ENCODE results near the gene ATP9A. TPM values are rescaled to one million over a fixed set of nuclear protein-coding genes. Genes with fewer than 3 reads are reported as not detected.
A peak's percentile ranks its signal among the peaks of the same experiment; 100 is the strongest.

Gene ATP9A
- polyA plus RNA-seq, 1 donor (not counting 4 experiments of a cell fraction or from before 2014, with no cell fraction given) = 5.8 TPM

GRCh38 chr20:51595744-51596143, 172.4 kb downstream of the ATP9A start:
- Histone ChIP-seq H3K36me3 (ENCODE audit: control insufficient read depth in 2 of 2, extremely low read depth in 1 of 2, insufficient read depth in 2 of 2, low read length in 2 of 2) (no peaks in the 10 kb centered on the region), H4K20me1 (ENCODE audit: control insufficient read depth, extremely low read depth, insufficient read depth, low read length) (no peaks in the 10 kb centered on the region), H3K9ac (ENCODE audit: control insufficient read depth, extremely low read depth, insufficient read depth, low read length) (no peak overlapping the region), H3K27ac (ENCODE audit: control insufficient read depth, insufficient read depth, low read length) (no peak overlapping the region), H3K27me3 (ENCODE audit: control insufficient read depth, extremely low read depth, insufficient read depth, low read length) (peaks cover 9% of the 10 kb centered on the region), H3K9me3 (ENCODE audit: control insufficient read depth, low read depth, low read length) (no peaks in the 10 kb centered on the region), H3K4me2 (ENCODE audit: control insufficient read depth, extremely low read depth, insufficient read depth, low read depth, low read length) (no peak overlapping the region), H2AFZ (ENCODE audit: control insufficient read depth, low read length) (no peak overlapping the region), H3K4me3 (ENCODE audit: control insufficient read depth in 2 of 3, extremely low read depth in 1 of 3, insufficient read depth in 2 of 3, low read depth in 1 of 3, low read length in 3 of 3) (no peak overlapping the region), H3K79me2 (ENCODE audit: control insufficient read depth, insufficient read depth, low read length) (no peaks in the 10 kb centered on the region), H3K9me1 (ENCODE audit: control insufficient read depth, extremely low read depth, insufficient read depth, low read length) (no peaks in the 10 kb centered on the region), H3K4me1 (ENCODE audit: control insufficient read depth, extremely low read depth, insufficient read depth, low read length) (no peaks in the 10 kb centered on the region)
- FAIRE-seq = no peak
- TF ChIP-seq EZH2 (IDR thresholded peaks at IDR 0.05; ENCODE audit: low read length) (no peak), CTCF (optimal IDR thresholded peaks at IDR 0.05 in 1 of 3, IDR thresholded peaks at IDR 0.05 in 1 of 3, conservative IDR thresholded peaks at IDR 0.05 in 1 of 3; ENCODE audit: extremely low read depth in 1 of 3, insufficient read depth in 2 of 3, low read length in 3 of 3) (no peak)
- DNase-seq (ENCODE audit: low read depth, low spot score) = no peak
- dilution Hi-C loops (cut with MboI; ENCODE audit: extremely low pct_ligation_motif_present, low sequenced_read_pairs) = loop anchor here (5.0 kb wide), 1 partner anchor 203 kb away; no protein-coding TSS in a partner anchor

GRCh38 chr20:51595058-51595532, 173.1 kb downstream of the ATP9A start:
- DNase-seq (ENCODE audit: low read depth, low spot score) (peak; percentile 48), FAIRE-seq (peak; percentile 81)
- H3K4me2 ChIP-seq (ENCODE audit: control insufficient read depth, extremely low read depth, insufficient read depth, low read depth, low read length) = peak overlapping the region; percentile 6
- H3K27ac ChIP-seq (ENCODE audit: control insufficient read depth, insufficient read depth, low read length) = no peak overlapping the region
- H3K9me3 ChIP-seq (ENCODE audit: control insufficient read depth, low read depth, low read length) = no peaks in the 10 kb centered on the region
- TF ChIP-seq CTCF (optimal IDR thresholded peaks at IDR 0.05 in 1 of 3, IDR thresholded peaks at IDR 0.05 in 1 of 3, conservative IDR thresholded peaks at IDR 0.05 in 1 of 3; ENCODE audit: extremely low read depth in 1 of 3, insufficient read depth in 2 of 3, low read length in 3 of 3) = peak; percentile 88 to 99 (median 95)
- TF ChIP-seq EZH2 (IDR thresholded peaks at IDR 0.05; ENCODE audit: low read length) = no peak
- no peaks in the 10 kb centered on the region for H4K20me1 ChIP-seq (ENCODE audit: control insufficient read depth, extremely low read depth, insufficient read depth, low read length)
- dilution Hi-C loops (cut with MboI; ENCODE audit: extremely low pct_ligation_motif_present, low sequenced_read_pairs) = loop anchor here (5.0 kb wide), 1 partner anchor 203 kb away; no protein-coding TSS in a partner anchor
- H3K9me1 ChIP-seq (ENCODE audit: control insufficient read depth, extremely low read depth, insufficient read depth, low read length) = no peaks in the 10 kb centered on the region
- no peak overlapping the region for H3K4me3 ChIP-seq (ENCODE audit: control insufficient read depth in 2 of 3, extremely low read depth in 1 of 3, insufficient read depth in 2 of 3, low read depth in 1 of 3, low read length in 3 of 3)
- H2AFZ ChIP-seq (ENCODE audit: control insufficient read depth, low read length) = no peak overlapping the region
- no peaks in the 10 kb centered on the region for H3K4me1 ChIP-seq (ENCODE audit: control insufficient read depth, extremely low read depth, insufficient read depth, low read length)
- H3K79me2 ChIP-seq (ENCODE audit: control insufficient read depth, insufficient read depth, low read length) = no peaks in the 10 kb centered on the region
- no peaks in the 10 kb centered on the region for H3K36me3 ChIP-seq (ENCODE audit: control insufficient read depth in 2 of 2, extremely low read depth in 1 of 2, insufficient read depth in 2 of 2, low read length in 2 of 2)
- no peak overlapping the region for H3K9ac ChIP-seq (ENCODE audit: control insufficient read depth, extremely low read depth, insufficient read depth, low read length)
- peaks cover 9% of the 10 kb centered on the region for H3K27me3 ChIP-seq (ENCODE audit: control insufficient read depth, extremely low read depth, insufficient read depth, low read length)
